Medulla oblongata (tissue), 1 donor: Measurements from ENCODE around the gene EEF1AKMT3.
"Not testable (repeated sequence)": the region's sequence is repeated elsewhere in the genome, so short reads cannot be mapped to it uniquely, and the experiment has no call there.

ENCODE experiments used
- DNase-seq: peaks from one replicate; pipeline ENCODE4 v3.0.0-alpha.2; 2015; ENCODE audit errors: extremely low spot score

Gene EEF1AKMT3

GRCh38 chr12:57817261-57817989 lies 45.0 kb downstream of the EEF1AKMT3 start:
- no peak for DNase-seq

- DNase-seq, result not testable (repeated sequence)
These were observed 45.5 kb downstream of the EEF1AKMT3 start for GRCh38 chr12:57817990-57818331.

GRCh38 chr12:57820119-57820518 lies 47.7 kb downstream of the EEF1AKMT3 start:
- DNase-seq, result not testable (repeated sequence)

GRCh38 chr12:57821015-57821414 lies 48.6 kb downstream of the EEF1AKMT3 start:
- DNase-seq, result not testable (repeated sequence)

- no peak for DNase-seq
These were observed 49.2 kb downstream of the EEF1AKMT3 start for GRCh38 chr12:57821474-57822214.

DNA sequence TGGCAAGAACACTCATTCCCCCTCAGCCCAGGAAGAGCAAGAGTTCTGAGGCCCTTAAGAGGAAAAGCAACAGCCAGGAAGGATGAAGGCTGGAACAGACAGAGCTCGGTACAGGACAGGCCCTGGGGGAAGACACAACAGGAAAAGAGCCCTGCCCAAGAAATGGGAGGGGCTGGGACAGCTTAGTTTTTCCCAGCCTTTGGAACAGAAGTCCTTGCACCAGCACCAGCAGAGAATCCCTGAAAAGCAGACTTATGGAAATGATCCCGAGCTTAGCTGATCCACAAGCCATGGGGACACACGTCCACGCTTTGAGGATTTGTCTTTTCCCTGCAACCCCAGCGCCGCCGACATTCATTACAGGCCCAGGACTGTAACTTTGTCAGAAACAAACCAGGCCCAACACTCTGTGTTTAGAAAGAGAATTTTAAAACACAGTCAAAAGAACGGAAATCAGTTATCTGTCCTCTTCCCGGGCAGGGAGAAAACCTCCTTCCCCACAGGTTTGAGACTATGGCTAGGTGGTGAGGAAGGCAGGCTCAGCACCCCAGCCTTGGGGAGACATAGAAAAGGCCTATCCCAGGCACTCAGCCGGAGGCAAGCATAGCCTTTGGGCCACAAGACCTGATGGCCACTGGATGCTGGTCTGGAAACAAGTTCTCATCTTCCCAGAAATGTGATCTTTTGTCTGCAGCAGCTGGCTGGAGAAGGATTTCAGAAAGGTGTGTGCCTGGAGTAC lies 50.1 kb downstream of the EEF1AKMT3 start:
- no peak for DNase-seq

DNA sequence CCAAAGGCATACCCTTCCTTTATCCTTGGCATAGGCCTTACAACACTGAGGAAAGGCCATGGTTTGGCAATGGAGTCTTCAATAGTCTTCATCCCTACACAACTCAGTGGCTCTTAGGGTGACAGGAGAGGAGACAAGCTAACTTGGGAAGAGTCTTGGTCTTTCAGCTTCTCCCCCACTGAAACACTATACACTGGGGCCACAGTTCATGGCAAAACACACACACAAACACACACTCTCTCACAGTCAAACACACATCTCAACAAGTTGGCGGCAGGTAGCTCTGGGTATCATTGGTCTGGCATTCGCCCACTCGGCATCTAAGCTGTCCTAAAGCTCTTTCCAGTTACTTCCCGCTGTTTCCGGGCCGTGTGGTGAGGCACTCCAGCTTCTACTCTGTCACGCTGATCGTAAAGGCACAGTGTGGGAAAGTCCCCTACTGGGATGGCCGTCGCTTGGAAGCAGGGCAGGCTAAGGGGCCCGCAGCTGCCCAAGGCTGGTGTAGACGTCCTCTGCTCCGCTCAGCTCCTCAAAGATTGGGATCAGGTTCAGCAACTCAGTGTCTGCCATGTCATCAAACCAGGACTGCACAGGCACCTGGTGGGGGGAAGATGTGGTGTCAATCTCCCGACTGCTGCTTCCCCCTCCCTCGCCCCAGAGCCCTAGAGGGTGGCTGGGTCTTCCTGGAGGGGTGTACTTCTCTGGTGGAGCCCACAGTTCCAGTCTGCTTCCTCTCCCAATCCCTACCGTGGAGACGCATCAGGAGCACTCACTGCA lies 50.9 kb downstream of the EEF1AKMT3 start:
- no peak for DNase-seq

- no peak for DNase-seq
These were observed 51.7 kb downstream of the EEF1AKMT3 start for GRCh38 chr12:57823908-57824640.

GRCh38 chr12:57825451-57825850 lies 53.0 kb downstream of the EEF1AKMT3 start:
- DNase-seq, result no peak

GRCh38 chr12:57826400-57826799 lies 54.0 kb downstream of the EEF1AKMT3 start:
- no peak for DNase-seq

GRCh38 chr12:57826966-57827365 lies 54.6 kb downstream of the EEF1AKMT3 start:
- no peak for DNase-seq

DNA sequence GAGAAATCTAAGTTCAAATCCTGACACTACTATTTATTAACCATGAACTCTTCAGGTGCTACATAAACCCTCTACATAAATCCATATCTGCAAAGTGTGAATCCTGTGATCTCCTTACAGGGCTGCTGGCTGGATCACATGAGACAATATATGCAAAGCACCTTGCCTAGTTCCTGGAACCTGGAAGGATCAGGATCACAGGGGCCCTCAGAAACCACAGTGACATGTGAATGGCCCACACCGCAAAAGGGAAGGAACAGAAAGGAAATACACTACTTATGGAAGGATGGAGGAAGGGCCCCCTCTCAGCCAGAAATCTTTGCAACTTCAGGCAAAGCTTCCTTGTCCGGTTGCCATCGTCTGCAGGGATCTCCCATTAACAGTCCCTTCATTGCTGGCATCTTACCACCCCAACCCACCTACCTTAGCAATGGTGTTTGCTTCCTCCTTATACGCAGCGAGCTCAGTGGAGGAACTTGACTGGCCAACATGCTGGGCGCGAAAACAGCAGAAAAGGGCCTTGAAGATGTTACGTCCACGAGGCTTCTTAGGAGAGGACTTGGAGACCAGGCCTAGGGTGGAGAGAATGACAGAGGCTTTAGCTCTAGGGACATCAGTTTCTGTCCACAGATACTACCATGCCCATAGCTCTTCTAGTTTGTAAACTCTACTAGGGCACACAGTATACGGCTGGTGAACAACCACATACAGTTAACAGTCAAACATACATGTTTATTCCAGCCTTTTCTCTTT lies 56.8 kb downstream of the EEF1AKMT3 start:
- DNase-seq, result no peak

- DNase-seq, result no peak
These were observed 58.0 kb downstream of the EEF1AKMT3 start for GRCh38 chr12:57830393-57830792.
